Measurements from ENCODE around the gene ARHGAP44.

Gene ARHGAP44

GRCh38 chr17:12900474-12900873, 111.2 kb downstream of the ARHGAP44 start:
- no peak overlapping the region for H3K27ac ChIP-seq (ENCODE audit: low read depth, low read length)
- H3K4me1 ChIP-seq (ENCODE audit: insufficient read depth, low read length): no peaks in the 10 kb centered on the region
- H3K9ac ChIP-seq (ENCODE audit: low read length): no peak overlapping the region
- no peaks in the 10 kb centered on the region for H3K27me3 ChIP-seq (ENCODE audit: control insufficient read depth in 1 of 2, insufficient read depth in 2 of 2, low read length in 2 of 2)
- H3K4me3 ChIP-seq (ENCODE audit: low read depth in 1 of 2, low read length in 2 of 2): no peak overlapping the region
- no peaks in the 10 kb centered on the region for H3K36me3 ChIP-seq (ENCODE audit: insufficient read depth, low read length)
- H3K9me3 ChIP-seq (ENCODE audit: low read length): no peaks in the 10 kb centered on the region

GRCh38 chr17:12902046-12902445, 112.7 kb downstream of the ARHGAP44 start:
- Histone ChIP-seq H3K4me1 (ENCODE audit: insufficient read depth, low read length) (no peaks in the 10 kb centered on the region), H3K9ac (ENCODE audit: low read length) (no peak overlapping the region), H3K4me3 (ENCODE audit: low read depth in 1 of 2, low read length in 2 of 2) (no peak overlapping the region), H3K27ac (ENCODE audit: low read depth, low read length) (no peak overlapping the region), H3K36me3 (ENCODE audit: insufficient read depth, low read length) (no peaks in the 10 kb centered on the region), H3K27me3 (ENCODE audit: control insufficient read depth in 1 of 2, insufficient read depth in 2 of 2, low read length in 2 of 2) (no peaks in the 10 kb centered on the region), H3K9me3 (ENCODE audit: low read length) (no peaks in the 10 kb centered on the region)

- H3K27me3 ChIP-seq (ENCODE audit: control insufficient read depth in 1 of 2, insufficient read depth in 2 of 2, low read length in 2 of 2): no peaks in the 10 kb centered on the region
Observed at GRCh38 chr17:12907477-12907876, 118.2 kb downstream of the ARHGAP44 start.

GRCh38 chr17:12909046-12909445, 119.7 kb downstream of the ARHGAP44 start:
- Histone ChIP-seq H3K27me3 (ENCODE audit: control insufficient read depth in 1 of 2, insufficient read depth in 2 of 2, low read length in 2 of 2) (no peaks in the 10 kb centered on the region), H3K4me1 (ENCODE audit: insufficient read depth, low read length) (no peaks in the 10 kb centered on the region), H3K9me3 (ENCODE audit: low read length) (no peaks in the 10 kb centered on the region), H3K27ac (ENCODE audit: low read depth, low read length) (no peak overlapping the region), H3K9ac (ENCODE audit: low read length) (no peak overlapping the region), H3K36me3 (ENCODE audit: insufficient read depth, low read length) (no peaks in the 10 kb centered on the region), H3K4me3 (ENCODE audit: low read depth in 1 of 2, low read length in 2 of 2) (no peak overlapping the region)

More at GRCh38 chr17:12907477-12907876, 118.2 kb downstream of the ARHGAP44 start:
- H3K9ac ChIP-seq (ENCODE audit: low read length): no peak overlapping the region
- H3K9me3 ChIP-seq (ENCODE audit: low read length): no peaks in the 10 kb centered on the region
- H3K4me1 ChIP-seq (ENCODE audit: insufficient read depth, low read length): no peaks in the 10 kb centered on the region
- H3K4me3 ChIP-seq (ENCODE audit: low read depth in 1 of 2, low read length in 2 of 2): no peak overlapping the region
- no peaks in the 10 kb centered on the region for H3K36me3 ChIP-seq (ENCODE audit: insufficient read depth, low read length)
- no peak overlapping the region for H3K27ac ChIP-seq (ENCODE audit: low read depth, low read length)

DNA sequence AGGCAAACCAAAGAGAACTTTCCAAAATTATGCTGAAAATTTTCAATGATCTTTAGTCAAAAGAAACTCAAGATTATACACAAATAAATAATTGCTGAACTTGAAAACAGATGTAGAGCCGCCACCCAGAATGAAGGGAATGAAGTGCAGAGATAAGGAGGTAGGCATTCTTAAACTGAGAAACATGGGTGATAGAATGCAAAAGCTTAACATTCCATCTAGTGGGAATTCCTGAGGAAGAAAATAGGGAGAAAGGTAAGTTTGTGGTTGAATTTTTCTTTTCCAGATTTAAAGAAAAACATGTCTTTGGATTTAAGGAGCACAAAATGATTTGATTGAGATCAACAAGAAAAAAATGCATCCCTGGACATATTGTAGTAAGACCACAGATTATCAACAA, 120.2 kb downstream of the ARHGAP44 start:
- Histone ChIP-seq H3K9ac (ENCODE audit: low read length) (no peak overlapping the region), H3K4me1 (ENCODE audit: insufficient read depth, low read length) (no peaks in the 10 kb centered on the region), H3K27ac (ENCODE audit: low read depth, low read length) (no peak overlapping the region), H3K9me3 (ENCODE audit: low read length) (no peaks in the 10 kb centered on the region), H3K27me3 (ENCODE audit: control insufficient read depth in 1 of 2, insufficient read depth in 2 of 2, low read length in 2 of 2) (no peaks in the 10 kb centered on the region), H3K36me3 (ENCODE audit: insufficient read depth, low read length) (no peaks in the 10 kb centered on the region), H3K4me3 (ENCODE audit: low read depth in 1 of 2, low read length in 2 of 2) (no peak overlapping the region)

DNA sequence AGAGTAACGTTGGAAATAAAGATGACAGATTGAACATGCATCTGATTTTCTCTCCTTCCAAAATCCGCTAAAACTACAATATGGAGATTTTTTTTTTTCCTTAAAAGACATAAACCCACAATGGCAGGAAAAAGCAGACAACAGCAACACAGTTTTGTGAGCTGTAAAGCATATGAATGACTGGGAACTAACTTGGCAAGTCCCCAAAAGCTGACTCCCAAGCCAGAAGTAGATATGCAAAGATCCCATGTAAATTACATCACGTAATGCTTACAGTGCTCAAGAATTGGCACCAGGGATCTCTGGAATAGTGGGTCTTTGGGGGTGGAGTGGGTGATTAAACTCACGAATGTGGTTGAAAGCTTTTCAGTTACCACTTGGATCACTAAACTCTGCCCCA, 121.9 kb downstream of the ARHGAP44 start:
- H3K36me3 ChIP-seq (ENCODE audit: insufficient read depth, low read length): no peaks in the 10 kb centered on the region
- H3K9me3 ChIP-seq (ENCODE audit: low read length): no peaks in the 10 kb centered on the region
- H3K9ac ChIP-seq (ENCODE audit: low read length): no peak overlapping the region
- no peaks in the 10 kb centered on the region for H3K4me1 ChIP-seq (ENCODE audit: insufficient read depth, low read length)
- H3K27ac ChIP-seq (ENCODE audit: low read depth, low read length): no peak overlapping the region
- H3K27me3 ChIP-seq (ENCODE audit: control insufficient read depth in 1 of 2, insufficient read depth in 2 of 2, low read length in 2 of 2): no peaks in the 10 kb centered on the region
- no peak overlapping the region for H3K4me3 ChIP-seq (ENCODE audit: low read depth in 1 of 2, low read length in 2 of 2)

GRCh38 chr17:12917399-12917798, 128.1 kb downstream of the ARHGAP44 start:
- H3K27ac ChIP-seq (ENCODE audit: low read depth, low read length): no peak overlapping the region

GRCh38 chr17:12918142-12918541, 128.8 kb downstream of the ARHGAP44 start:
- Histone ChIP-seq H3K4me3 (ENCODE audit: low read depth in 1 of 2, low read length in 2 of 2) (no peak overlapping the region), H3K27ac (ENCODE audit: low read depth, low read length) (no peak overlapping the region), H3K4me1 (ENCODE audit: insufficient read depth, low read length) (no peaks in the 10 kb centered on the region), H3K9ac (ENCODE audit: low read length) (no peak overlapping the region), H3K27me3 (ENCODE audit: control insufficient read depth in 1 of 2, insufficient read depth in 2 of 2, low read length in 2 of 2) (no peaks in the 10 kb centered on the region), H3K9me3 (ENCODE audit: low read length) (no peaks in the 10 kb centered on the region), H3K36me3 (ENCODE audit: insufficient read depth, low read length) (no peaks in the 10 kb centered on the region)

More at GRCh38 chr17:12917399-12917798, 128.1 kb downstream of the ARHGAP44 start:
- no peaks in the 10 kb centered on the region for H3K36me3 ChIP-seq (ENCODE audit: insufficient read depth, low read length)
- no peaks in the 10 kb centered on the region for H3K9me3 ChIP-seq (ENCODE audit: low read length)
- no peak overlapping the region for H3K9ac ChIP-seq (ENCODE audit: low read length)
- no peaks in the 10 kb centered on the region for H3K4me1 ChIP-seq (ENCODE audit: insufficient read depth, low read length)
- H3K27me3 ChIP-seq (ENCODE audit: control insufficient read depth in 1 of 2, insufficient read depth in 2 of 2, low read length in 2 of 2): no peaks in the 10 kb centered on the region
- H3K4me3 ChIP-seq (ENCODE audit: low read depth in 1 of 2, low read length in 2 of 2): no peak overlapping the region

- Histone ChIP-seq H3K4me1 (ENCODE audit: insufficient read depth, low read length) (no peaks in the 10 kb centered on the region), H3K4me3 (ENCODE audit: low read depth in 1 of 2, low read length in 2 of 2) (no peak overlapping the region)
Observed at GRCh38 chr17:12922120-12922519, 132.8 kb downstream of the ARHGAP44 start.

GRCh38 chr17:12924614-12925013, 135.3 kb downstream of the ARHGAP44 start:
- no peak overlapping the region for H3K9ac ChIP-seq (ENCODE audit: low read length)
- H3K27me3 ChIP-seq (ENCODE audit: control insufficient read depth in 1 of 2, insufficient read depth in 2 of 2, low read length in 2 of 2): no peaks in the 10 kb centered on the region
- H3K9me3 ChIP-seq (ENCODE audit: low read length): no peaks in the 10 kb centered on the region
- H3K4me3 ChIP-seq (ENCODE audit: low read depth in 1 of 2, low read length in 2 of 2): no peak overlapping the region
- H3K4me1 ChIP-seq (ENCODE audit: insufficient read depth, low read length): no peaks in the 10 kb centered on the region
- no peak overlapping the region for H3K27ac ChIP-seq (ENCODE audit: low read depth, low read length)
- H3K36me3 ChIP-seq (ENCODE audit: insufficient read depth, low read length): no peaks in the 10 kb centered on the region

More at GRCh38 chr17:12922120-12922519, 132.8 kb downstream of the ARHGAP44 start:
- no peaks in the 10 kb centered on the region for H3K36me3 ChIP-seq (ENCODE audit: insufficient read depth, low read length)
- H3K27ac ChIP-seq (ENCODE audit: low read depth, low read length): no peak overlapping the region
- no peak overlapping the region for H3K9ac ChIP-seq (ENCODE audit: low read length)
- H3K27me3 ChIP-seq (ENCODE audit: control insufficient read depth in 1 of 2, insufficient read depth in 2 of 2, low read length in 2 of 2): no peaks in the 10 kb centered on the region
- no peaks in the 10 kb centered on the region for H3K9me3 ChIP-seq (ENCODE audit: low read length)

DNA sequence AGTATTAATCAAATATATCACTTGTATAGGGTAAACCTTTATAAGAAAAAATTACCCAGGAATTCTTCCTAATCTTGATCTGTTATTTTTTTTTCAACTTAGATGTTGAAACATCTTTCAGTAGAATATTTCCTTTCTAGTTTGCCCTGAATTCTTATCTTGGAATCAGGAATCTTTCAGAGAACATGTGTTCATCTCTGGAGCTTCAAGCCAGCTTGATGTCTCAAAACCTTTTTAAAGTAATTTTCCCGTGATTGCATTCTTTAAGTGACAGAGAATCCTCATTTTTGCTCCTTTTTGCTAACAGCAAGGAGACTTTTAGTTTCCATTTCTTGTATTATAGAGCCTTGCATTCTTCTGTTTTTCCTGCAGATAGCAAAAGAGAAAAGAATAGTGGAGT, 137.7 kb downstream of the ARHGAP44 start:
- H3K27me3 ChIP-seq (ENCODE audit: control insufficient read depth in 1 of 2, insufficient read depth in 2 of 2, low read length in 2 of 2): no peaks in the 10 kb centered on the region
- no peaks in the 10 kb centered on the region for H3K36me3 ChIP-seq (ENCODE audit: insufficient read depth, low read length)
- H3K4me3 ChIP-seq (ENCODE audit: low read depth in 1 of 2, low read length in 2 of 2): no peak overlapping the region
- no peaks in the 10 kb centered on the region for H3K9me3 ChIP-seq (ENCODE audit: low read length)
- H3K4me1 ChIP-seq (ENCODE audit: insufficient read depth, low read length): no peaks in the 10 kb centered on the region
- H3K27ac ChIP-seq (ENCODE audit: low read depth, low read length): no peak overlapping the region
- H3K9ac ChIP-seq (ENCODE audit: low read length): no peak overlapping the region

- Histone ChIP-seq H3K9ac (ENCODE audit: low read length) (no peak overlapping the region), H3K36me3 (ENCODE audit: insufficient read depth, low read length) (no peaks in the 10 kb centered on the region), H3K27ac (ENCODE audit: low read depth, low read length) (no peak overlapping the region), H3K4me1 (ENCODE audit: insufficient read depth, low read length) (no peaks in the 10 kb centered on the region), H3K4me3 (ENCODE audit: low read depth in 1 of 2, low read length in 2 of 2) (no peak overlapping the region), H3K9me3 (ENCODE audit: low read length) (no peaks in the 10 kb centered on the region), H3K27me3 (ENCODE audit: control insufficient read depth in 1 of 2, insufficient read depth in 2 of 2, low read length in 2 of 2) (no peaks in the 10 kb centered on the region)
Observed at GRCh38 chr17:12927541-12928425, 138.5 kb downstream of the ARHGAP44 start.

Measured in muscle layer of colon (tissue), 2 donors.